ENCODE results near the gene LHPP.

The LHPP gene

GRCh38 chr10:124590216-124591122 lies 128.8 kb downstream of the LHPP start:
- DNase-seq (ENCODE audit: insufficient read length, low spot score) (no peak), FAIRE-seq (no peak)
- TF ChIP-seq TAF1 (IDR thresholded peaks at IDR 0.05; ENCODE audit: low read depth, low read length) (no peak), POU2F2 (IDR thresholded peaks at IDR 0.05; ENCODE audit: low read depth, low read length) (no peak), SPI1 (IDR thresholded peaks at IDR 0.05; ENCODE audit: low read depth, low read length) (no peak), POLR2AphosphoS5 (IDR thresholded peaks at IDR 0.05; ENCODE audit: low read depth, low read length) (no peak), POLR2A (IDR thresholded peaks at IDR 0.05; ENCODE audit: low read depth, low read length) (no peak), PAX5 (IDR thresholded peaks at IDR 0.05; ENCODE audit: insufficient read depth, low read length, severe bottlenecking) (no peak)

GRCh38 chr10:124591123-124591495 lies 129.5 kb downstream of the LHPP start:
- no peak for DNase-seq (ENCODE audit: insufficient read length, low spot score)
- TF ChIP-seq TAF1 (IDR thresholded peaks at IDR 0.05; ENCODE audit: low read depth, low read length), result no peak
- no peak for FAIRE-seq

GRCh38 chr10:124592101-124592500 lies 130.5 kb downstream of the LHPP start:
- no peak for TF ChIP-seq SPI1 (IDR thresholded peaks at IDR 0.05; ENCODE audit: low read depth, low read length)
- no peak for TF ChIP-seq POU2F2 (IDR thresholded peaks at IDR 0.05; ENCODE audit: low read depth, low read length)
- no peak for TF ChIP-seq POLR2A (IDR thresholded peaks at IDR 0.05; ENCODE audit: low read depth, low read length)
- TF ChIP-seq PAX5 (IDR thresholded peaks at IDR 0.05; ENCODE audit: insufficient read depth, low read length, severe bottlenecking), result no peak
- TF ChIP-seq TAF1 (IDR thresholded peaks at IDR 0.05; ENCODE audit: low read depth, low read length), result no peak
- no peak for TF ChIP-seq POLR2AphosphoS5 (IDR thresholded peaks at IDR 0.05; ENCODE audit: low read depth, low read length)
- no peak for DNase-seq (ENCODE audit: insufficient read length, low spot score)
- no peak for FAIRE-seq

GRCh38 chr10:124592736-124593430 lies 131.3 kb downstream of the LHPP start:
- DNase-seq (ENCODE audit: insufficient read length, low spot score) (no peak), FAIRE-seq (no peak)
- TF ChIP-seq SPI1 (IDR thresholded peaks at IDR 0.05; ENCODE audit: low read depth, low read length), result no peak
- no peak for TF ChIP-seq POU2F2 (IDR thresholded peaks at IDR 0.05; ENCODE audit: low read depth, low read length)
- TF ChIP-seq POLR2AphosphoS5 (IDR thresholded peaks at IDR 0.05; ENCODE audit: low read depth, low read length), result no peak
- TF ChIP-seq PAX5 (IDR thresholded peaks at IDR 0.05; ENCODE audit: insufficient read depth, low read length, severe bottlenecking), result no peak
- TF ChIP-seq POLR2A (IDR thresholded peaks at IDR 0.05; ENCODE audit: low read depth, low read length), result no peak
- TF ChIP-seq TAF1 (IDR thresholded peaks at IDR 0.05; ENCODE audit: low read depth, low read length), result no peak

GRCh38 chr10:124593431-124593985 lies 131.9 kb downstream of the LHPP start:
- DNase-seq (ENCODE audit: insufficient read length, low spot score) (no peak), FAIRE-seq (no peak)
- TF ChIP-seq SPI1 (IDR thresholded peaks at IDR 0.05; ENCODE audit: low read depth, low read length) (no peak), POLR2AphosphoS5 (IDR thresholded peaks at IDR 0.05; ENCODE audit: low read depth, low read length) (no peak), POLR2A (IDR thresholded peaks at IDR 0.05; ENCODE audit: low read depth, low read length) (no peak), TAF1 (IDR thresholded peaks at IDR 0.05; ENCODE audit: low read depth, low read length) (no peak)

GRCh38 chr10:124594240-124594639 lies 132.6 kb downstream of the LHPP start:
- DNase-seq (ENCODE audit: insufficient read length, low spot score) (no peak), FAIRE-seq (no peak)
- TF ChIP-seq POU2F2 (IDR thresholded peaks at IDR 0.05; ENCODE audit: low read depth, low read length) (no peak), POLR2A (IDR thresholded peaks at IDR 0.05; ENCODE audit: low read depth, low read length) (no peak), TAF1 (IDR thresholded peaks at IDR 0.05; ENCODE audit: low read depth, low read length) (no peak), PAX5 (IDR thresholded peaks at IDR 0.05; ENCODE audit: insufficient read depth, low read length, severe bottlenecking) (no peak), SPI1 (IDR thresholded peaks at IDR 0.05; ENCODE audit: low read depth, low read length) (no peak), POLR2AphosphoS5 (IDR thresholded peaks at IDR 0.05; ENCODE audit: low read depth, low read length) (no peak)

GRCh38 chr10:124595143-124595883 lies 133.7 kb downstream of the LHPP start:
- FAIRE-seq (no peak), DNase-seq (ENCODE audit: insufficient read length, low spot score) (no peak)
- TF ChIP-seq POLR2AphosphoS5 (IDR thresholded peaks at IDR 0.05; ENCODE audit: low read depth, low read length) (no peak), PAX5 (IDR thresholded peaks at IDR 0.05; ENCODE audit: insufficient read depth, low read length, severe bottlenecking) (no peak), POU2F2 (IDR thresholded peaks at IDR 0.05; ENCODE audit: low read depth, low read length) (no peak), TAF1 (IDR thresholded peaks at IDR 0.05; ENCODE audit: low read depth, low read length) (no peak), SPI1 (IDR thresholded peaks at IDR 0.05; ENCODE audit: low read depth, low read length) (no peak), POLR2A (IDR thresholded peaks at IDR 0.05; ENCODE audit: low read depth, low read length) (no peak)

GRCh38 chr10:124596116-124596785 lies 134.6 kb downstream of the LHPP start:
- TF ChIP-seq TAF1 (IDR thresholded peaks at IDR 0.05; ENCODE audit: low read depth, low read length) (no peak), SPI1 (IDR thresholded peaks at IDR 0.05; ENCODE audit: low read depth, low read length) (no peak), POU2F2 (IDR thresholded peaks at IDR 0.05; ENCODE audit: low read depth, low read length) (no peak), POLR2AphosphoS5 (IDR thresholded peaks at IDR 0.05; ENCODE audit: low read depth, low read length) (no peak), PAX5 (IDR thresholded peaks at IDR 0.05; ENCODE audit: insufficient read depth, low read length, severe bottlenecking) (no peak), POLR2A (IDR thresholded peaks at IDR 0.05; ENCODE audit: low read depth, low read length) (no peak)
- no peak for DNase-seq (ENCODE audit: insufficient read length, low spot score)
- FAIRE-seq, result no peak
